CD4-positive, alpha-beta T cell treated with Interleukin-1 beta for 1 hour (primary cell): ENCODE results near the gene HOXD11.

Experiments
- DNase-seq, 2 donors: peaks; one replicate each; pipeline ENCODE4 v3.0.0-alpha.2; 2020 to 2022

Gene HOXD11

DNA sequence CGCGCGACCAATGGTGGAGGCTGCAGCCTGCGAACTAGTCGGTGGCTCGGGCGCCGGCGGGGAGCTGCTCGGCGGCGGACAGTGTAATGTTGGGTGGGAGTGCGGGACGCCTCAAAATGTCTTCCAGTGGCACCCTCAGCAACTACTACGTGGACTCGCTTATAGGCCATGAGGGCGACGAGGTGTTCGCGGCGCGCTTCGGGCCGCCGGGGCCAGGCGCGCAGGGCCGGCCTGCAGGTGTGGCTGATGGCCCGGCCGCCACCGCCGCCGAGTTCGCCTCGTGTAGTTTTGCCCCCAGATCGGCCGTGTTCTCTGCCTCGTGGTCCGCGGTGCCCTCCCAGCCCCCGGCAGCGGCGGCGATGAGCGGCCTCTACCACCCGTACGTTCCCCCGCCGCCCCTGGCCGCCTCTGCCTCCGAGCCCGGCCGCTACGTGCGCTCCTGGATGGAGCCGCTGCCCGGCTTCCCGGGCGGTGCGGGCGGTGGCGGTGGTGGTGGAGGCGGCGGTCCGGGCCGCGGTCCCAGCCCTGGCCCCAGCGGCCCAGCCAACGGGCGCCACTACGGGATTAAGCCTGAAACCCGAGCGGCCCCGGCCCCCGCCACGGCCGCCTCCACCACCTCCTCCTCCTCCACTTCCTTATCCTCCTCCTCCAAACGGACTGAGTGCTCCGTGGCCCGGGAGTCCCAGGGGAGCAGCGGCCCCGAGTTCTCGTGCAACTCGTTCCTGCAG lies 15.8 kb downstream of the HOXD11 start, which contains the start of gene HOXD9:
Gene HOXD9, plus strand, starts transcription at position 37 of the 728 bp plus-strand sequence. Its CDS starts 50 bp downstream, at position 87.
- peak in 1 of 2 donors; percentile 13 for DNase-seq

DNA sequence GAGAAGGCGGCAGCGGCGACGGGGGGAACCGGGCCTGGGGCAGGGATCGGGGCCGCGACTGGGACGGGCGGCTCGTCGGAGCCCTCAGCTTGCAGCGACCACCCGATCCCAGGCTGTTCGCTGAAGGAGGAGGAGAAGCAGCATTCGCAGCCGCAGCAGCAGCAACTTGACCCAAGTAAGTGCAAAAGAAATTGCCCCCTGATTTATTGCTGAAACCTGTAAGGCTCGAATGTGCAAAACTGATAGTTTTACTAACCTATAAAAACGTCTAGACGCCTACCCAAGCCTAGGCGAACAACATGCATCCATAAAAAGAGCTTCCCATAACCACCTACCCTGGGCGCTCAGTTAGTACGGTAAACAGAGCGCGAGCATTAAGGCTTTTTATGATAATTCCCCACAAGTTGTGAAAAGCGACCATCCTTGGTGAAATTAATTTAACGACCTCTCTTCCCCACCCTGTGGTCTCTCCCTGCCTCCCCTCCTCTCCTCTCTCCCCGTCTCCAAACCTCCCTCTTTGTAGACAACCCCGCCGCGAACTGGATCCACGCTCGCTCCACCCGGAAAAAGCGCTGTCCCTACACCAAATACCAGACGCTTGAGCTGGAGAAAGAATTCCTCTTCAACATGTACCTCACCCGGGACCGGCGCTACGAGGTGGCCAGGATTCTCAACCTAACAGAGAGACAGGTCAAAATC lies 16.5 kb downstream of the HOXD11 start:
- no peak for DNase-seq

DNA sequence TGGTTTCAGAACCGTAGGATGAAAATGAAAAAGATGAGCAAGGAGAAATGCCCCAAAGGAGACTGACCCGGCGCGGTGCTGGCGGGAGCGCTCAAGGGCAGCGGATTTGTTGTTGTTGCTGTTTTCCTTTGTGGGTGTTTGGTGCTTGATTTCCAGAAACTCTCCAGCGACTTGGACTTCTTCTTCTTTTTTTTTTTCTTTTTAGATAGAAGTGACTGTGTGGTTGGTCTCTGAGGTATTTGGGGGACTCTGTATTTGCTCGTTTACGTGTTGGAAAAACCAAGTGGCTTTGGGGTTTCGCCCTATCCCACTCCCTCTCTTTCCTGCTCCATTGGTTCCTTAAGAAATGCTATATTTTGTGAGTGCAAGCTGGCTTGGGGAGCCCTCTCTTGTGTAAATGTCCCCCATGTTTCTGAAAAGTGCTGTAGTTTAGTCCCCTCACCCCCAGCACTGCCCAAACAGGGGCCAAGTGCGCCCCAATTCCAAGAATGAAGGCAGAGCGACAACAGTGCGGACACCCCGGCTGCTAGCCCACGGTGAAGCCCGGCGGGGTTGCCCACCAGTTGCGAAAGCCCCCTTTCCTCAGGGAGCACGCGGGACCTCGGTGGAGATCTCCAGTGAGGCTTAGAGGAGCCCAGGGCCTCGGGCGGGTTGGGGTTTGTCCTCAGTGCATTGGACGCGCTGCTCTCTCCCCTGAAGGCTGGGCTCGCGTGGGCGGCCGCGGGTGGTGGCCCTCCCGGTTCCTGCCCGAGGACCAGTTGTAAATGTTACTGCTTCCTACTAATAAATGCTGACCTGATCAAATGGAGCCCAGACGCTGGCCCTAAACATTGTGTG lies 17.2 kb downstream of the HOXD11 start:
- DNase-seq: no peak

DNA sequence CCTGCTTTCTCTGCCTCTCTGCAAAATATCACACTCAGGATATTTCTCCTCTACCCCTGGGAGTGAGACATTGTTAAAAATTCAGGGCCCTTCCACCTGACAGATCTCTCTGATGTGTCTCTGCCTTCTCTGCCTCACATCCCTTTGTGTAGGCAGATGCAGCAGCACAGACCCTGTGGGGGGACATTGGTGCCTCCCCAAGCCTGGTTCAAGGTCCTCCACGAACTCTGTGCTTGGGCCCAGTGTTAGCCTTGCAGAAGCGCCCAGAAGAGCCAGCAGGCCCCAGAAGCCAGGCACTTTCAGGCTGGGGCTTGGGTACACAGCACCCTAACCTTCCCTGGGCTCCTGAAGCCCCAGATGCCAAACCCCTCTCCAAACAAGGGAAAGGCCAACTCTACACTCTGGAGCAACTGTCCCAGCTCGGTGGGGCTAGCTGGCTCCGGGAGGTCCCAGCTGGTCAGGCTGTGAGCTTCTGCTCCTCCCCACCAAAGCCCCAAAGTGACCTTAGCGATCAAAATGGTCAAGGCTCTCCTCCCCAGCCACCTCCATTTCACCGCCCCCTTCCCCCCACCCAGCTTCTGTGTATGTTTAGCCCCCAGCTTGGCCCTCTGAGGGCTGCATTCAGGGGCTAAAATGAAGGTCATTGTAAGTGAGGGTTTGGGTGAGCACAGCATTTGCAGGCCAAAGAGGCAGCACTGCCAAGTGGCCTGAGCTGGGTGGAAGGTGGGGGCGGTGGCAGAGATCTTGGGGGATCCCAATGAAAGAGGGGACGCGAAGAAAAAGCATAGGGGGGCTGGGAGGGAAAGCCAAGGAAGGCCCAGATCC lies 18.1 kb downstream of the HOXD11 start:
- no peak for DNase-seq

DNA sequence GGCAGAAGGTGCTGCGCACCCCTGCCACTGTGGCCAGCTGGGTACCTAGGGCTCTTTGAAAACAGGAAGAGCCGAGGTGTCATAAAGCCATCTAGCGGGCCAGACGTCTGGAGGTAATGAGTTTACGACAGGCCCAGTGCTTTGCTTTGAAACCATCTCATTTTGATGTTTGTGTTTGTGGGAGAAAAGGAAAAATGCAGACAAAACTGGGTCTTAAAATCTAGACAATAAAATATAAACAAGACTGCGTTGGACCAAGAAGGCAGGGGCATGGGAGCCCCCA lies 18.6 kb downstream of the HOXD11 start:
- DNase-seq: no peak

DNA sequence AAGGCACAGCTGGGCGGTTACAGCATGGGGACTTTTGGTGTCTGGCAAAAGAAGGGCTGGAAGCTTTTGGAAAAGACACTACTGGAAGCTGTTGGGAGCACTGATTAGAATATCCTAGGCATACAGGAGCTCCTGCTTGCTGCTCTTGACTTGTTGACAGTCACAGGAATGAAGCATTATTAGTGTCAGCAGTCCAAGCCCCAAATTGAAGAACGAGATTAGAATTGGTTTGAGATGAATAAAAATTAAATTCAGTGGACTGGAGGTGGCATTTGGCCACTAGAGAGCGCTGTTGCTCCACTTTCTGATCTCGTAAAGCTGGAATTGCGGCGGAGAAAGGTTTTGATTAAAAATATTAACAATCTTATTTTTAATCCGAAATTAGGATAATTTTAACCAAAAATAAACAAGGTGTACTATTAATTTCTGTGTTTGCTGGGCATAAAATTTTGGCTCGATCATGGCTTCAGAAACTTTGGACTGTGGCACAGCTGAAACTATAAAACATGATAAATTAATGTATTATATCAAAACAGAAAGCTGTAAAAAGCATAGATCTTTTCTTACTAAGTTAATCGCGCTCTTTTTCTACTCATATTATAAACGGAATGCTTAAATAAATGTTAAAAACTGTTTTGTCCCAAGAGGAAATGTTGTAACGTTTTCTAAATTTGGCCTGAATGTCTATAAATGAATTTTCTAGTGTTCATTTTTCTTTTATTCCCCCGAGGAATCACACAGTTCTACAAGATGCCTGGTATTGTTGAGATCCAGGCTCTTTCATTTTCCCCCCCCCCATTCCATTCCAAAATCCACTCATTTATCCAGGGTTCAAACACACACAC lies 20.1 kb downstream of the HOXD11 start:
- peak; percentile 48 to 64 for DNase-seq

DNA sequence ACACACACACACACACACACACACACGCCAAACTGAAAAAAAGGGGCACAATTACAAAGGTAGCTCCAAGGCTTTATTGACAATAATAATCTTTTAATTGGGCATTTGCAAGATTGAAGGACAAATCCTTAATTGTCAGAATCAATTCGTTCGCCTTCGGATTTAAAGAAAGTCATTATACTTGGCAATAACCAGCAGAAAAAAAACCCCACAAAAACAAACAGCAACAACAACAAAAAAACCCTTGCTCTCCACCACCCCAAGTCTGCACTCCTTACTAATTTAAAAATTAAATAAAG lies 20.6 kb downstream of the HOXD11 start:
- DNase-seq: no peak

DNA sequence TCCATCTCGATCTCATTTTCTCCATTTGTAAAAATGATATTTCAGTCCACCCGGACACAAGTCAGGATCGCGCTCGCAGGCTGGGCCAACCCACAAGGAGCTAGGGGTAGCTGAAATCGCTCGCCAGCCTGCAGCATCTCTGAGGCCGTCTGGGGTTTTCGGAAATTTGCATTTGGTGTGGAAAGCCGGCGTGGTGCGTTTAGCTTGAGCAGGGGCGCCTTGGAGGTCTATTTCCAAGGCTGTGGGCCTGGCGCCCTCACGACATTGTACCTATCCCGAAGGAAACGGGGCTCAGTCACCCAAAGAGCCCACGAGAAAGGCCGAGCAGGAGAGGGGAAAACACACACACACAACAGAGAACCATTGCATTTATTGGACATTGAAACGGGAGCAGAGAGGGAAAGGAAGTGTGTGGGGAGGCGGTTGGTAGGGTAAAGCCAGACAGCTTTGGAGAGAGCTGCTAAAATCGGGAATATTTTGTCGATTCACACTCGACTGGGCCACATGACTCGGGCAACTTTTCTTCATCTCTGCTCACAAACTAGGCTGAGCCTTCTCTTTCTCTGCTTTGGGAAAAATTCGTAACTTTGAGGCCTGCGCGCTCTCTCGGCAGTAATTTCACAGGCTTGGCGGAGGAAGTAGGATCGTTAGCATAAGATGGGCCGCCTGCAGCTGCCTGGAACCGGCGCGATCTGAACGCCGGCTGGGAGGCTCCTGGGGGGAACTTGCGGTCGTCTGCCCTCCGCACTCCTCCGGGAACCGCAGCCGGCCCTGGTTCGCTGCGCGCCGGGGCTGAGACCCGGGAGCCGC lies 21.3 kb downstream of the HOXD11 start:
- no peak for DNase-seq

DNA sequence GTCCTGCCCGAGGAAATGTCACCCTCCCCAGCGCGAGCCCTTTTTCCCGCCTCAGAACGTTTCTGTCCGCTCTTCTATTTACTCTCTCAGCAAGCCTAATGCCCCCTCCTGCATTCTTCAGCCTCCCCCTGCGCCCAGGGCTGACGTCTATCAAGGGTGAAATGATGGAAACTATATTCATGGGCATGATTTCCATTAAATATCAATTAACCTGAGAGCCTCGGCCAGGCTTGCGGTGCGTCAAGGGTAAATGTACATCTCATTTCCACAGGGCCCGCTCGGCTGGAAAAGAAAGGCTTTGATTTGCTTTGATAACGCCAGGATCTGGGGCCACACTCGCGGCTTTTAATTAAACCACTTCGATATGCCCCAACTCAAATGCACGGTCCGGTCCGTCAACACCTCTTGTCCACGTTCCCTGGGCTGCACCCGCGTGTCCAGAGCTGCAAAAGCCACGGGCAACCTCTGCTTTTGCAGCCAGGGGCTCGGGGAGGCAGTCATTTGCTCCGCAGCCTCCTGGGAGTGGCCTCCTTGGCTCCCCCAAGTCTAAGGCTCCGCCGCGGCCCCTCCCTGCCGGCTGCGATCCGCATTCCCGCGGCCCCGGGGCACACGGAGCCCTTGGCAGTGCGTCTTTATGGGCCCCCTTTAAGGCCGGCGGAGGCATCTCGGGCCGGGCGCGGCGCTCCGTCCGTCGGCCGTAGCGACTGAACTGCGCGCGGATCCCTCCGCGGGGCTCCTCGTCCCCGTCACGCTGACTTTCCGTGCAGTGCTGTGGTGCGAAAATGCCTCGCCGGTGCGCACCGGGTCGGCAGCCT lies 22.1 kb downstream of the HOXD11 start, which contains the start of gene HOXD8:
Gene HOXD8, plus strand, starts transcription at position 724 of the 815 bp plus-strand sequence. CDS start 662 bp downstream, outside the sequence.
- no peak for DNase-seq

DNA sequence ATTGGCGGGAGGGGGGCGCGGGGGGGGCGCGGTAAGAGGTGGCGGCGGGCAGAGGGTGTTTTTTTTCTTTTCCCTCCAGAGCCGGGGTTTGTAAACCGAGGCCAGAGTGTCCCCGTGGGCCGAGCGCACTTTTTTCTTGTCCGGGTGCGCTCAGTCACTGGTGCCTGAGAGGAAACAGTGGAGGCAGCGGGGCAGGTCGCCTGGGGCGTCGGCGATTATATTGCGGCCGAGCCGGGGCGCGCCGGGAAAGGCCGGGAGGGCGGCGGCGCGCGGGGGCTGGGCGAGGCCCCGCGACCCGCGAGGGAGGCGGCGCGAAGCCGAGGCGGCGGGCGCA lies 22.7 kb downstream of the HOXD11 start:
- DNase-seq: no peak

DNA sequence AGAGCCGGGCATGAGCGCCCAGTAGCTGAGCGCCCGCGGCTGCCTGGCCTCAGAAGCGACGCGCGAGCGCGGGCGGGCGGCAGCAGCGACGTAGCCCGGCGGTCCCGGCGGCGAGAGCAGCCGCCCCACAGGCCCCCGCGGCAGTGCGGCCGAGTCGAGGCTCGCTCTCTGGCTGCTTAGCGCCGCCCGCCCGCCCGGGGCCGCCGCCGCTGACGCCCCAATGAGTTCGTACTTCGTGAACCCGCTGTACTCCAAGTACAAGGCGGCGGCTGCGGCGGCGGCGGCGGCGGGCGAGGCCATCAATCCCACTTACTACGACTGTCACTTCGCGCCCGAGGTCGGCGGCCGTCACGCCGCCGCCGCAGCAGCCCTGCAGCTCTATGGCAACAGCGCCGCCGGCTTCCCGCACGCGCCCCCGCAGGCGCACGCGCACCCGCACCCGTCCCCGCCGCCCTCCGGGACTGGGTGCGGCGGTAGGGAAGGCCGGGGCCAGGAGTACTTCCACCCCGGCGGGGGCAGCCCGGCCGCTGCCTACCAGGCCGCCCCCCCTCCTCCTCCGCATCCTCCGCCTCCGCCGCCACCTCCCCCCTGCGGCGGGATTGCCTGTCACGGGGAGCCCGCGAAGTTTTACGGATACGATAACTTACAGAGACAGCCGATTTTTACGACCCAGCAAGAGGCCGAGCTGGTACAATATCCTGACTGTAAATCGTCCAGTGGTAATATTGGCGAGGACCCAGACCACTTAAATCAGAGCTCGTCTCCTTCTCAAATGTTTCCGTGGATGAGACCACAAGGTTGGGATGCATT lies 23.3 kb downstream of the HOXD11 start:
- DNase-seq: no peak

DNA sequence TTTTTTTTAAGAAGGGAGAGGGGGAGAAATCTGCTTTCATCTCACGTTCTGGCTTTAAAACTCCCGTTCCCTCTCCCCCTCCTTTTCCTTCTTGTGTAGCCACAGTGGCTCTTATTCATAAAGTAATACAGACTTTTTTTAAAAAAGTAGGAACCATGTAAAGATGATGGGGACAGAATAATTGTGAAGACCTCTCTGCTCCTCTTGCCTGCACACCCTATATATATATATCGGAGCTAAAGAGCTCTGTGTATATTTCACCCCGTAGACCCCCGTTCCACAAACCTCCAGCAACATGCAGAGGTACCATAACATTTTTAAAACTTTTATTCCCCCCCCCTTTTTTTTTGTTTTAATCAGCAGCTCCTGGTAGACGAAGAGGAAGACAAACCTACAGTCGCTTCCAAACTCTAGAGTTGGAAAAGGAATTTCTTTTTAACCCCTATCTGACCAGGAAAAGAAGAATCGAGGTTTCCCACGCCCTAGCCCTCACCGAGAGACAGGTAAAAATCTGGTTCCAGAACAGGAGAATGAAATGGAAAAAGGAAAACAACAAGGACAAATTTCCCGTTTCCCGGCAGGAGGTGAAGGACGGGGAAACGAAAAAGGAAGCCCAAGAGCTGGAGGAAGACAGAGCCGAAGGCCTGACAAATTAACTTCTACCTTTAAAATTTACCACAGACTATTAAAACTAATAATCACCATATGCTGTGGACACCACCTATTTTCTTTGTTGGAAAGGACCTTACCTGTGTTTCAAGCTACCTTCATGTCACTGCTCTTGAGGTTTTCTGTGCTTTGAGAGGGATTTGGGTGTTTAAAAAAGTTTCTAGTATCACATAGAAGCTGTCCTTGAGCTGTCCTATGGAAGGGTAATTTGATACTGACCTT lies 24.1 kb downstream of the HOXD11 start:
- DNase-seq: no peak

DNA sequence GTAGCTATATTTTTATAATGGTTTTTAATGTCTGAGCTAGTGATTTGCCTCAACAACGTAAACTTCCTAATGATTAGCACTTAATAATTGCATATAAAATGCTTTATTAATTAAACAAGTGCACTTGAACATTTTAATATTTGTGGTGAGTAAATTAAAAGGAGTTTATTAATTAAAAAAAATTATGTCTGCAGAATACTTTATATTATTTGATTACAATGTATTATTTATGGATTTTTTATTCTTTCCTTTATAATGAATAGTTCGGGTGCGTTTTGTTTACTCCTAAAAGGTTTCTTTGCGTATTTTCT lies 24.7 kb downstream of the HOXD11 start:
- no peak for DNase-seq

DNA sequence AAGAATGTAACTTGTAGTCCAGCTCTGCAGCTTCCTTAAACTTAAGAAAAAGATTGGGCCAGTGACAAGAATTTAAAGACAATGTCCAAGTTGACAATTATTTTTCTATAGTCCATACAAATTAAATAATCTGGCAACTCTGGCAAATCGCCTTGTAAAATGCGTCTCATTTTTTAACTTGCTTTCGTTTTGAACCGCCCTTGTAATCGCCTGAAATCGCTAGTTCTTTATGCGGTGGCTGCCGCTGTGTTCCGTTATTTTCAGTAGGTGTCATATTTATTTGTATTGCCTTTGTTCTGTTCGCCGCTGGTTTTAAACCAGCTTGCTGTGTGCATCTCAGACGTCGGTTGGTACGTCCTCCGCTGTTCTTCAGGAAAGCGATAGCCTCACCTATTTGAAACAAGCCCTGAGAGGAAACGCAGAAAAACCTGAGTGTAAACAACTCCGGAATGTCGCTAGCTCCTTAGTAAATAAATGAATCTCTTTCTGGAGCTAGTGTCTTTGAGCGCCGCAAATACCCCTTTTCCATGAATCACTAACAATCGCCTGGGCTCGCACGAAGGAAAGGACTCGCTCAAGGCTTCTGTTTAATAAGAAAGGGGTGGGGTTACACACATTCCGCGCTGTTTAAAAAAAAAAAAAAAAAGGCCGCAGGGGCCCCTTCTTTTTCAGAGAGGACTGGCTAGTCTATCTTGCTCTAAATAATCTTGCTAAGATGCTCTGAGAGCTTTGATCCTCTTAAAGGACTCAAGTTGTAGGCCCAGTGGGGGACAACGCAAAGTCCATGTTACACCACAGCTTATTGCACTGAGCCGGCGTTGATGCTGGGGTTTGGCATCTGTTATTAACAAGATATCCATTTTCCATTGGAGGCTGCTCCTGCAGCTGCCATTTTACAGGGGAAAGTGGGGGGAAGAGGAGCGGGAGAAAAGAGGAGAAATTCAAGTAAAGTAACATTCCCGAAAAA lies 25.4 kb downstream of the HOXD11 start:
- DNase-seq: no peak

DNA sequence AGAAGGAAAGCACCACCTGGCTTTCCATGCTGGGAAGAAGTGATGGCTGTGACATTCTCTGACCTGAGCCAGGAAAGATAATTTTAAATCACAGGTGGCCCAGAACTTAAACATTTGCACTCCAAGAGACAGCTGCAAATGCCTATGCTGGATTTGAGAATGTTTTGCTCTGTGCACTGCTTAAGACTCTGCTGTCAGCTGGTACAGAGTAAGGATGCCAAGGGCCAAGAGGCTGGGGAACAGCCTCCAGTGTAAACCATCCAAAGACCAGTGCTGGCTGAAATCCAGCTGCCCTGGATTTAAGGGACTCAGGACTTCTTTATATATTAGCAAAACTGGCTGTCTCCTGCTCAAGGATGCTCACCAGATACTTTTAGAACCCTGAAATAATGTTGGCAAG lies 26.3 kb downstream of the HOXD11 start:
- DNase-seq: no peak

DNA sequence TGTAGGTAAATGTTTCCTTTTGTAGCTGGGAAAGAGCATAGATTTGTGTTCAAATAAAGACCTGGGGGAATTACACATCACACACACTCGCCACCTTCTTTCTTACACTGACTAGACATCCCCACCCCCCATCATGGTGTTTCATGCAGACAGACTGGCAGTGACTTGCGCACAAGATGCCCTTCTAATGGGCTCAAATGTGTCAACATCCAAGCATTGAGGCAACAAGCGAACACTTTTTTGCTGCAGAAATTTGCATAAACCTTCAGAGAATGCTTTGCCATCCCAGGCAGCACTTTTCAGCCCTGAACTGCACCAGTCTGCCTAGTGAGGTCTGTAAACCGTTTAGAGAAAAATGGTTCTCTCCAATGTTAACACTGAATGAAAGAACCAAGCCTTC lies 27.0 kb downstream of the HOXD11 start:
- DNase-seq: no peak

DNA sequence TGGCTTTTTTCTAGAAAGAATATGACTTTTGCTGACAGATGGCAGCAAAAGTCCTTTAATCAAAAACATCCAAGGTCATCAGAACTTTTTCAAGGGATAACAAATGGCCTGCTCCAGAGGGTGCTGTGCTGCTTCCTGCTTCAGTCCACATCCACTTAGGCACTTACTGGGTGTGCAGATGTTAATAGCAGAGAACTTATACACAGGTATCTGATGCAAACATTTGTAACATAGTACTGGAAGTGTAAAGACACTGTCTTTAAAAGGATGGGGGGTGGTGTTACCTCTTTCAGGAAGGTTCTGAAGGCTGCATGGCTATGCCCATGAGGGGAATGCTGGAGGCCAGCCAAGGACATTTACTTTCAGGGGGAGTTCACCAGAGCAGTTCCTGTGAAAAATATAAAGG lies 28.0 kb downstream of the HOXD11 start:
- no peak for DNase-seq
